Neural cell (in vitro differentiated cells): ENCODE results near the gene PGA4. TPM values are rescaled to one million over a fixed set of nuclear protein-coding genes. Genes with fewer than 3 reads are reported as not detected.

ENCODE experiments used
- H2AFZ ChIP-seq: fragments of 200-600, 300-800 bp; sonication (generic), shearing (Covaris generic); 2 replicates; pipeline ENCODE4 v1.6.0; 2014; ENCODE audit warnings: low read depth, mild to moderate bottlenecking, antibody characterized with exemption, low read length, moderate library complexity
- H3F3A ChIP-seq: fragments of 200-600 bp; shearing (Covaris generic); 2 replicates; pipeline ENCODE4 v1.6.1; 2016; ENCODE audit warnings: mild to moderate bottlenecking, moderate library complexity, mixed read lengths, antibody characterized with exemption, low read length; ENCODE audit not compliant: insufficient read depth, poor library complexity, severe bottlenecking
- H3K27ac ChIP-seq: fragments of 200-600, 300-800 bp; sonication (generic), shearing (Covaris generic); 2 replicates; pipeline ENCODE4 v1.5.1; 2014; ENCODE audit warnings: mild to moderate bottlenecking, low read length, moderate library complexity
- H3K27me3 ChIP-seq: fragments of 300-800, 200-600 bp; sonication (generic), shearing (Covaris generic); 2 replicates; pipeline ENCODE4 v1.6.0; 2014; ENCODE audit warnings: mild to moderate bottlenecking, low read depth, low read length, moderate library complexity; ENCODE audit not compliant: insufficient read depth
- H3K36me3 ChIP-seq: fragments of 300-800, 200-600 bp; sonication (generic), shearing (Covaris generic); 2 replicates; pipeline ENCODE4 v1.5.1; 2014; ENCODE audit warnings: mild to moderate bottlenecking, antibody characterized with exemption, low read length, moderate library complexity; ENCODE audit not compliant: insufficient read depth
- H3K4me2 ChIP-seq: fragments of 300-800, 200-600 bp; sonication (generic), shearing (Covaris generic); 2 replicates; pipeline ENCODE4 v1.6.0; 2014; ENCODE audit warnings: mild to moderate bottlenecking, low read length
- H3K4me3 ChIP-seq: fragments of 300-800, 200-600 bp; sonication (generic), shearing (Covaris generic); 2 replicates; pipeline ENCODE4 v1.5.1; 2014; ENCODE audit warnings: mild to moderate bottlenecking, low read length, moderate library complexity
- H3K79me2 ChIP-seq: fragments of 200-600 bp; shearing (Covaris generic); replicated peaks from 2 replicates; pipeline ENCODE4 v1.6.0; 2014; ENCODE audit warnings: mild to moderate bottlenecking, low read length, moderate library complexity; ENCODE audit not compliant: insufficient read depth
- H3K9ac ChIP-seq: fragments of 300-800, 200-600 bp; sonication (generic), shearing (Covaris generic); 2 replicates; pipeline ENCODE4 v1.6.1; 2016; ENCODE audit warnings: mild to moderate bottlenecking, low read length, mixed read lengths
- H3K9me2 ChIP-seq: fragments of 200-600 bp; shearing (Covaris generic); 2 replicates; pipeline ENCODE4 v1.6.1; 2016; ENCODE audit warnings: mild to moderate bottlenecking, low read length, mixed read lengths; ENCODE audit not compliant: insufficient read depth
- H3K9me3 ChIP-seq: fragments of 200-600, 300-800 bp; sonication (generic), shearing (Covaris generic); 2 replicates; pipeline ENCODE4 v1.6.1; 2016; ENCODE audit warnings: mild to moderate bottlenecking, mixed run types, low read length, moderate library complexity, mixed read lengths
- H4K20me1 ChIP-seq: fragments of 200-600 bp; shearing (Covaris generic); 2 replicates; pipeline ENCODE4 v1.6.1; 2016; ENCODE audit warnings: mild to moderate bottlenecking, mixed run types; ENCODE audit not compliant: insufficient read depth
- EP300 ChIP-seq: fragments of 450-650 bp; conservative IDR thresholded peaks from 2 replicates; pipeline ENCODE4 v1.6.1; 2014; ENCODE audit warnings: antibody characterized with exemption, mild to moderate bottlenecking, moderate library complexity; ENCODE audit not compliant: poor library complexity, severe bottlenecking
- EZH2 ChIP-seq: fragments of 200-600, 300-800 bp; shearing (Covaris generic), sonication (generic); IDR thresholded peaks from 2 replicates; pipeline ENCODE4 v1.6.1; 2014; ENCODE audit warnings: antibody characterized with exemption, low read length, borderline replicate concordance, mild to moderate bottlenecking; ENCODE audit not compliant: insufficient read depth, poor library complexity, severe bottlenecking
- MXI1 ChIP-seq: fragments of 450-650 bp; conservative IDR thresholded peaks from 2 replicates; pipeline ENCODE4 v1.6.1; 2014; ENCODE audit warnings: antibody characterized with exemption, mild to moderate bottlenecking; ENCODE audit not compliant: poor library complexity, severe bottlenecking
- POLR2AphosphoS5 ChIP-seq: IDR thresholded peaks from 2 replicates; pipeline ENCODE4 v1.6.1; 2012
- RAD21 ChIP-seq: fragments of 450-650 bp; conservative IDR thresholded peaks from 2 replicates; pipeline ENCODE4 v1.6.1; 2014; ENCODE audit warnings: antibody characterized with exemption, mild to moderate bottlenecking, moderate library complexity
- SMC3 ChIP-seq: fragments of 450-650 bp; conservative IDR thresholded peaks from 2 replicates; pipeline ENCODE4 v1.6.1; 2014; ENCODE audit warnings: antibody characterized with exemption, mild to moderate bottlenecking, moderate library complexity; ENCODE audit not compliant: poor library complexity
- TAF1 ChIP-seq: IDR thresholded peaks from 2 replicates; pipeline ENCODE4 v1.6.1; 2012; ENCODE audit warnings: low read depth
- polyA plus RNA-seq: library from polyadenylated mRNA; depleted of rRNA; stranded (reverse); fragments of >200 nt; gene quantifications from 2 replicates; pipeline ENCODE4 v1.2.3, GENCODE V29; 2014
- TF ChIP-seq, protein P1 (sequence below): IDR thresholded peaks from 2 replicates; pipeline ENCODE4 v1.6.1; 2012; ENCODE audit warnings: borderline replicate concordance
- TF ChIP-seq, protein P2 (sequence below): fragments of 450-650 bp; IDR thresholded peaks from 2 replicates; pipeline ENCODE4 v1.5.1; 2014; ENCODE audit warnings: antibody characterized with exemption, mild to moderate bottlenecking, moderate library complexity; ENCODE audit not compliant: poor library complexity, severe bottlenecking

PGA4 gene
- polyA plus RNA-seq, 1 donor from 2014 or later = not detected

DNA sequence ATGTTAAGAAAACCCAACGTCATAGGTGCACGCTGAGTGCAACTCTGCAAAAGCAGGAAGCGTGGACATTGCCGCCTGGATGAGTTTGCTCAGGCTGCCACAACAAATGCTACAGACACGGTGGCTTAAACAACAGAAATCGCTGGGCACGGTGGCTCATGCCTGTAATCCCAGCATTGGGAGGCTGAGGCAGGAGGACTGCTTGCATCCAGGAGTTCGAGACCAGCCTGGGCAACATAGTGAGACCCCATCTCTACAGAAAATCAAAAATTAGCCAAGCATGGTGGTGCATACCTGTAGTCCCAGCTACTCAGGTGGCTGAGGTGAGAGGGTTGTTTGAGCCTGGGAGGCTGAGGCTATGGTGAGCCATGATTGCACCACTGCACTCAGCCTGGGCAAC lies 32.2 kb upstream of the PGA4 start:
- no peaks in the 10 kb centered on the region for H3K9me2 ChIP-seq
- no peaks in the 10 kb centered on the region for H3K27me3 ChIP-seq
- no peak overlapping the region for H3K4me3 ChIP-seq
- H2AFZ ChIP-seq = no peak overlapping the region
- no peaks in the 10 kb centered on the region for H4K20me1 ChIP-seq
- H3K27ac ChIP-seq = no peak overlapping the region
- no peaks in the 10 kb centered on the region for H3F3A ChIP-seq
- no peaks in the 10 kb centered on the region for H3K36me3 ChIP-seq
- H3K79me2 ChIP-seq = no peaks in the 10 kb centered on the region
- H3K4me2 ChIP-seq = no peak overlapping the region
- H3K9me3 ChIP-seq = no peaks in the 10 kb centered on the region
- TF ChIP-seq MXI1 = no peak
- no peak overlapping the region for H3K9ac ChIP-seq

DNA sequence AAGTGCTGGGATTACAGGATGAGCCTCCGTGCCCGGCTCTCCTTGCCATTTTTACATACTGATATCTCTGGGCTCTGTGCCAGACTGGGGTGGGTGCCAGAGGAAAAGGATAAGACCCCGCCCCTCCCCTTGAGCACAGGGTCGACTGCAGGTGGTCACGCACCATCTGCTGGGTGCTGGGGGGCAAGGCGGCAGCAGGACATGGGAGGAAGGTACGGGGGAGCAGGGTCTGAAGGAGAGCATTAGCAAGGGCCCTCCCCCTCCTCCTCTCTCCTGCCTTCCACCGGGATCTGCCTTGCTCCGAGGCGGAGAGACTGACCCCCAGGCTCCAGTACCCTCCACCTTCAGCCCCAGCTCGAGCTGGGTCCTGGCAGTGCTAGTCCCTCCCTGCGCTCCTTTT lies 28.6 kb upstream of the PGA4 start:
- Histone ChIP-seq H3K36me3 (no peaks in the 10 kb centered on the region), H4K20me1 (no peaks in the 10 kb centered on the region), H3K4me2 (no peak overlapping the region), H2AFZ (no peak overlapping the region), H3K27ac (no peak overlapping the region), H3F3A (no peaks in the 10 kb centered on the region), H3K9ac (no peak overlapping the region), H3K9me2 (no peaks in the 10 kb centered on the region), H3K4me3 (no peak overlapping the region), H3K27me3 (no peaks in the 10 kb centered on the region), H3K79me2 (no peaks in the 10 kb centered on the region), H3K9me3 (no peaks in the 10 kb centered on the region)
- TF ChIP-seq, protein P1, sequence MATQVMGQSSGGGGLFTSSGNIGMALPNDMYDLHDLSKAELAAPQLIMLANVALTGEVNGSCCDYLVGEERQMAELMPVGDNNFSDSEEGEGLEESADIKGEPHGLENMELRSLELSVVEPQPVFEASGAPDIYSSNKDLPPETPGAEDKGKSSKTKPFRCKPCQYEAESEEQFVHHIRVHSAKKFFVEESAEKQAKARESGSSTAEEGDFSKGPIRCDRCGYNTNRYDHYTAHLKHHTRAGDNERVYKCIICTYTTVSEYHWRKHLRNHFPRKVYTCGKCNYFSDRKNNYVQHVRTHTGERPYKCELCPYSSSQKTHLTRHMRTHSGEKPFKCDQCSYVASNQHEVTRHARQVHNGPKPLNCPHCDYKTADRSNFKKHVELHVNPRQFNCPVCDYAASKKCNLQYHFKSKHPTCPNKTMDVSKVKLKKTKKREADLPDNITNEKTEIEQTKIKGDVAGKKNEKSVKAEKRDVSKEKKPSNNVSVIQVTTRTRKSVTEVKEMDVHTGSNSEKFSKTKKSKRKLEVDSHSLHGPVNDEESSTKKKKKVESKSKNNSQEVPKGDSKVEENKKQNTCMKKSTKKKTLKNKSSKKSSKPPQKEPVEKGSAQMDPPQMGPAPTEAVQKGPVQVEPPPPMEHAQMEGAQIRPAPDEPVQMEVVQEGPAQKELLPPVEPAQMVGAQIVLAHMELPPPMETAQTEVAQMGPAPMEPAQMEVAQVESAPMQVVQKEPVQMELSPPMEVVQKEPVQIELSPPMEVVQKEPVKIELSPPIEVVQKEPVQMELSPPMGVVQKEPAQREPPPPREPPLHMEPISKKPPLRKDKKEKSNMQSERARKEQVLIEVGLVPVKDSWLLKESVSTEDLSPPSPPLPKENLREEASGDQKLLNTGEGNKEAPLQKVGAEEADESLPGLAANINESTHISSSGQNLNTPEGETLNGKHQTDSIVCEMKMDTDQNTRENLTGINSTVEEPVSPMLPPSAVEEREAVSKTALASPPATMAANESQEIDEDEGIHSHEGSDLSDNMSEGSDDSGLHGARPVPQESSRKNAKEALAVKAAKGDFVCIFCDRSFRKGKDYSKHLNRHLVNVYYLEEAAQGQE = no peak
- TF ChIP-seq, protein P2, sequence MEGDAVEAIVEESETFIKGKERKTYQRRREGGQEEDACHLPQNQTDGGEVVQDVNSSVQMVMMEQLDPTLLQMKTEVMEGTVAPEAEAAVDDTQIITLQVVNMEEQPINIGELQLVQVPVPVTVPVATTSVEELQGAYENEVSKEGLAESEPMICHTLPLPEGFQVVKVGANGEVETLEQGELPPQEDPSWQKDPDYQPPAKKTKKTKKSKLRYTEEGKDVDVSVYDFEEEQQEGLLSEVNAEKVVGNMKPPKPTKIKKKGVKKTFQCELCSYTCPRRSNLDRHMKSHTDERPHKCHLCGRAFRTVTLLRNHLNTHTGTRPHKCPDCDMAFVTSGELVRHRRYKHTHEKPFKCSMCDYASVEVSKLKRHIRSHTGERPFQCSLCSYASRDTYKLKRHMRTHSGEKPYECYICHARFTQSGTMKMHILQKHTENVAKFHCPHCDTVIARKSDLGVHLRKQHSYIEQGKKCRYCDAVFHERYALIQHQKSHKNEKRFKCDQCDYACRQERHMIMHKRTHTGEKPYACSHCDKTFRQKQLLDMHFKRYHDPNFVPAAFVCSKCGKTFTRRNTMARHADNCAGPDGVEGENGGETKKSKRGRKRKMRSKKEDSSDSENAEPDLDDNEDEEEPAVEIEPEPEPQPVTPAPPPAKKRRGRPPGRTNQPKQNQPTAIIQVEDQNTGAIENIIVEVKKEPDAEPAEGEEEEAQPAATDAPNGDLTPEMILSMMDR = no peak
- TF ChIP-seq EP300 = no peak
- no peak for TF ChIP-seq EZH2
- TF ChIP-seq POLR2AphosphoS5 = no peak
- no peak for TF ChIP-seq RAD21
- TF ChIP-seq MXI1 = no peak
- no peak for TF ChIP-seq SMC3
- TF ChIP-seq TAF1 = no peak

DNA sequence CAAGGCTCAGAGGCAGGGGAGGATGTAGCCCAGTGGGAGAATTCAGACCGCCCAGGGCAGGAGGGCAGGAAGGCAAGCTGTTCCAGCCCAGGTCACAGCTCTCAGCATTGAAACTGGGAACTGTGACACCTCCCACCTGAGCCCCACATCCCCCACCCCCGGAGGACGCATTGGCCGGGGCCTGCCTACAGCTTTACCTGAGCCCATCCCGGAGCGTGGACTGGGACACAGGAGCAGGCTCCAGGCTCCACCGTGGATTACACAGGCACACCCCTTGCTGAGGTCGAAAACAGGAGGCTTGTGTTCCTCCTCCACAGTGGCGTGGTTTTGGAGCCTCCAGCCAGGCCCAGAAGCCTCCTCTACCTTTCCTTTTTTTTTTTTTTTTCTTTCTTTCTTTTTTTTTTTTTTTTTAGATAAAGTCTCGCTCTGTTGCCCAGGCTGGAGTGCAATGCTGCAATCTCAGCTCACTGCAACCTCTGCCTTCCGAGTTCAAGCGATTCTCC lies 27.9 kb upstream of the PGA4 start:
- no peak overlapping the region for H3K27ac ChIP-seq
- H3K36me3 ChIP-seq = no peaks in the 10 kb centered on the region
- H3K9me3 ChIP-seq = no peaks in the 10 kb centered on the region
- no peak overlapping the region for H2AFZ ChIP-seq
- H3K9me2 ChIP-seq = no peaks in the 10 kb centered on the region
- no peaks in the 10 kb centered on the region for H3K27me3 ChIP-seq
- no peak overlapping the region for H3K4me3 ChIP-seq
- no peaks in the 10 kb centered on the region for H4K20me1 ChIP-seq
- no peak for TF ChIP-seq POLR2AphosphoS5
- no peak for TF ChIP-seq RAD21
- TF ChIP-seq, protein P2 = no peak
- TF ChIP-seq TAF1 = no peak
- TF ChIP-seq SMC3 = no peak
- no peak for TF ChIP-seq EZH2
- no peak for TF ChIP-seq EP300
- TF ChIP-seq MXI1 = no peak
- TF ChIP-seq, protein P1 = no peak
- H3K9ac ChIP-seq = no peak overlapping the region
- H3K4me2 ChIP-seq = no peak overlapping the region
- no peaks in the 10 kb centered on the region for H3F3A ChIP-seq
- no peaks in the 10 kb centered on the region for H3K79me2 ChIP-seq
